A549 (cell line): ENCODE measurements around the gene DGKD. TPM values are rescaled to one million over a fixed set of nuclear protein-coding genes. Genes with fewer than 3 reads are reported as not detected.
"Not testable (repeated sequence)": the region's sequence is repeated elsewhere in the genome, so short reads cannot be mapped to it uniquely, and the experiment has no call there.

ENCODE experiments used
- ATAC-seq, 2 experiments: fragments of 200-7000 bp in 1 of 2; fragments of >200 bp in 1 of 2; cut with Nextera tagmentation in 1 of 2; cut with Tn5 transposase in 1 of 2; 3 replicates each; pipeline versions ENCODE4 v1.8.0 to v1.9.1; 2018 to 2020; ENCODE audit warnings: mild to moderate bottlenecking in 1 of 2, moderate library complexity in 1 of 2
- CTCF ChIA-PET: fragments of 300-600 bp; sonication (Branson Sonifier 250); formaldehyde crosslinking; extraction: SDS; loops from one replicate; lab custom pipeline; 2021; ENCODE audit warnings: antibody characterized with exemption, inconsistent platforms; lab: Yijun Ruan, JAX
- POLR2A ChIA-PET: fragments of 350-600 bp; formaldehyde crosslinking; extraction: SDS; loops from one replicate; lab custom pipeline; 2021; ENCODE audit warnings: antibody characterized with exemption, inconsistent platforms; lab: Yijun Ruan, JAX
- DNase-seq, 2 experiments: peaks; one replicate each; pipeline versions ENCODE4 v3.0.0 to v3.0.0-alpha.2; 2011 to 2016; ENCODE audit warnings: low read depth in 1 of 2, low spot score in 1 of 2
- FAIRE-seq: peaks from 2 replicates; lab custom pipeline; 2011; peaks lifted over from hg19 to GRCh38; lab: Jason Lieb, UNC
- H3K27ac ChIP-seq, 2 experiments: fragments of >200 bp; sonication (Bioruptor Twin); formaldehyde crosslinking; 3 replicates each; pipeline ENCODE4 v1.5.1; 2016 to 2017
- H3K4me1 ChIP-seq: fragments of >200 bp; sonication (Bioruptor Twin); formaldehyde crosslinking; 3 replicates; pipeline ENCODE4 v1.6.1; 2016
- H3K4me2 ChIP-seq: fragments of >200 bp; sonication (Bioruptor Twin); formaldehyde crosslinking; 3 replicates; pipeline ENCODE4 v1.6.1; 2016
- H3K4me3 ChIP-seq: fragments of >200 bp; sonication (Bioruptor Twin); formaldehyde crosslinking; 3 replicates; pipeline ENCODE4 v1.5.1; 2016
- H3K9me3 ChIP-seq: fragments of >200 bp; sonication (Bioruptor Twin); formaldehyde crosslinking; 3 replicates; pipeline ENCODE4 v1.6.1; 2016
- CBX8 ChIP-seq: fragments of 200-600 bp; sonication (generic); IDR thresholded peaks from 2 replicates; pipeline ENCODE4 v1.6.1; 2016
- CEBPB ChIP-seq, 2 experiments: fragments of >200 bp in 1 of 2; sonication (Bioruptor Twin) in 1 of 2; formaldehyde crosslinking in 1 of 2; IDR thresholded peaks; 2 replicates each; pipeline ENCODE4 v1.6.1; 2012 to 2016
- CHD2 ChIP-seq: fragments of 150-350 bp; IDR thresholded peaks from 2 replicates; pipeline ENCODE4 v1.6.1; 2014; ENCODE audit warnings: low read length; ENCODE audit not compliant: partially characterized antibody
- EHF ChIP-seq: fragments of 250-450 bp; sonication (Bioruptor Pico); IDR thresholded peaks from 2 replicates; pipeline ENCODE4 v1.5.0; 2020; ENCODE audit warnings: mild to moderate bottlenecking
- ELK1 ChIP-seq: fragments of 150-350 bp; IDR thresholded peaks from 2 replicates; pipeline ENCODE4 v1.6.1; 2014; ENCODE audit warnings: low read depth, mild to moderate bottlenecking, low read length
- EP300 ChIP-seq, 2 experiments: fragments of >200 bp; sonication (Bioruptor Twin); formaldehyde crosslinking; IDR thresholded peaks; 2 replicates in 1 of 2; 3 replicates in 1 of 2; pipeline ENCODE4 v1.6.1; 2016 to 2017
- ESRRA ChIP-seq: fragments of 150-350 bp; IDR thresholded peaks from 2 replicates; pipeline ENCODE4 v1.6.1; 2014; ENCODE audit warnings: mild to moderate bottlenecking, low read length, borderline replicate concordance
- FOSL2 ChIP-seq, 2 experiments: fragments of 450-650 bp in 1 of 2; fragments of >200 bp in 1 of 2; sonication (Bioruptor Twin) in 1 of 2; formaldehyde crosslinking; IDR thresholded peaks; 2 replicates each; pipeline versions ENCODE4 v1.5.0 to v1.6.1; 2016 to 2020; ENCODE audit warnings: mild to moderate bottlenecking in 1 of 2, moderate library complexity in 1 of 2
- FOXS1 ChIP-seq: fragments of 250-450 bp; sonication (Bioruptor Pico); IDR thresholded peaks from 2 replicates; pipeline ENCODE4 v1.5.0; 2020; ENCODE audit warnings: mild to moderate bottlenecking, moderate library complexity
- MAFK ChIP-seq: fragments of 450-650 bp; IDR thresholded peaks from 2 replicates; pipeline ENCODE4 v1.6.1; 2014; ENCODE audit not compliant: partially characterized antibody
- MAZ ChIP-seq: fragments of 150-350 bp; IDR thresholded peaks from 2 replicates; pipeline ENCODE4 v1.6.1; 2014; ENCODE audit warnings: antibody characterized with exemption, low read depth, low read length, borderline replicate concordance
- MYC ChIP-seq: IDR thresholded peaks from 2 replicates; pipeline ENCODE4 v1.6.1; 2012; ENCODE audit warnings: mild to moderate bottlenecking, inconsistent platforms, low read length, improper control_type of control experiment, borderline replicate concordance
- NFE2L2 ChIP-seq: fragments of 150-350 bp; conservative IDR thresholded peaks from 2 replicates; pipeline ENCODE4 v1.6.1; 2014; ENCODE audit warnings: low read length
- NPAS2 ChIP-seq: fragments of 250-450 bp; sonication (Bioruptor Pico); IDR thresholded peaks from 2 replicates; pipeline ENCODE4 v1.8.0; 2022; ENCODE audit warnings: mild to moderate bottlenecking, moderate library complexity, borderline replicate concordance
- NR3C1 ChIP-seq: fragments of >200 bp; sonication (Bioruptor Twin); formaldehyde crosslinking; IDR thresholded peaks from 3 replicates; pipeline ENCODE4 v1.6.1; 2017
- PHF8 ChIP-seq: fragments of 200-600 bp; sonication (generic); IDR thresholded peaks from 2 replicates; pipeline ENCODE4 v1.6.1; 2016; ENCODE audit warnings: low read depth, mild to moderate bottlenecking, antibody characterized with exemption, moderate library complexity, borderline replicate concordance
- POLR2AphosphoS2 ChIP-seq: conservative IDR thresholded peaks from 2 replicates; pipeline ENCODE4 v1.6.1; 2012; ENCODE audit warnings: low read length, improper control_type of control experiment, inconsistent platforms
- RARB ChIP-seq: fragments of 250-450 bp; sonication (Bioruptor Pico); IDR thresholded peaks from 2 replicates; pipeline ENCODE4 v1.8.0; 2021; ENCODE audit warnings: mild to moderate bottlenecking, moderate library complexity
- RNF2 ChIP-seq: fragments of 200-600 bp; sonication (generic); IDR thresholded peaks from 2 replicates; pipeline ENCODE4 v1.6.1; 2016; ENCODE audit warnings: low read depth, mild to moderate bottlenecking, antibody characterized with exemption, moderate library complexity, borderline replicate concordance
- SMC3 ChIP-seq: fragments of >200 bp; sonication (Bioruptor Twin); formaldehyde crosslinking; IDR thresholded peaks from 3 replicates; pipeline ENCODE4 v1.6.1; 2018; ENCODE audit warnings: inconsistent platforms
- SREBF2 ChIP-seq: fragments of 450-650 bp; IDR thresholded peaks from 2 replicates; pipeline ENCODE4 v1.6.1; 2014; ENCODE audit warnings: mild to moderate bottlenecking, moderate library complexity
- TP53 ChIP-seq: fragments of 250-450 bp; sonication (Bioruptor Pico); IDR thresholded peaks from 2 replicates; pipeline ENCODE4 v1.5.0; 2021; ENCODE audit warnings: mild to moderate bottlenecking, moderate library complexity
- ZC3H11A ChIP-seq: fragments of 450-650 bp; IDR thresholded peaks from 2 replicates; pipeline ENCODE4 v1.6.1; 2014; ENCODE audit warnings: antibody characterized with exemption, mild to moderate bottlenecking
- WGBS: methylation state at CpG from one replicate; pipeline ENCODE4 v1.1.6; 2017; ENCODE audit errors: missing lambda C conversion rate; 5-methylcytosine and 5-hydroxymethylcytosine counted together
- polyA plus RNA-seq, 4 experiments: library from polyadenylated mRNA; depleted of rRNA in 3 of 4; stranded (reverse); fragments of >200 nt; fragmentation: RNase III in 1 of 4; extraction: RNeasy Plus Mini Kit Qiagen cat#74134 plus additional on column Dnase treatment in 1 of 4; gene quantifications; 2 replicates in 3 of 4; 3 replicates in 1 of 4; pipeline ENCODE4 v1.2.3, GENCODE V29; 2011 to 2017

The DGKD gene
- polyA plus RNA-seq, 2 of the 4 experiments (the other 2 are of a cell fraction): 68.8 to 99.6 TPM

- ATAC-seq (no peak), DNase-seq (no peak), FAIRE-seq (no peak)
- no peak for TF ChIP-seq PHF8
- TF ChIP-seq ESRRA: no peak
- TF ChIP-seq FOSL2 (IDR thresholded peaks at IDR 0.05): no peak
- no peak for TF ChIP-seq FOSL2 (CRISPR knock-in tag; IDR thresholded peaks at IDR 0.05)
- no peak for TF ChIP-seq TP53 (CRISPR knock-in tag)
- TF ChIP-seq EHF: no peak
- no peak for TF ChIP-seq SREBF2
- no peak for TF ChIP-seq NPAS2 (CRISPR knock-in tag)
- TF ChIP-seq EP300 (IDR thresholded peaks at IDR 0.05): no peak
- no peak for TF ChIP-seq ELK1
- TF ChIP-seq ZC3H11A: no peak
- TF ChIP-seq MAZ: no peak
- H3K4me2 ChIP-seq: no peak overlapping the region
- ChIA-PET POLR2A (no interaction called here), CTCF (no interaction called here)
- H3K4me3 ChIP-seq: no peak overlapping the region
- no peak overlapping the region for H3K27ac ChIP-seq
- no peaks in the 10 kb centered on the region for H3K9me3 ChIP-seq
- 0 out of 3 replicates have a peak, but pooled peaks cover 3% of the 10 kb centered on the region for H3K4me1 ChIP-seq
- 88% methylated on average over 11 of the region's 11 CpGs for WGBS
Measured at GRCh38 chr2:233334915-233335314, 19.4 kb upstream of the DGKD start.

GRCh38 chr2:233336091-233336490 is 18.2 kb upstream of the DGKD start:
- H3K27ac ChIP-seq, FAIRE-seq, DNase-seq, H3K4me3 ChIP-seq, H3K9me3 ChIP-seq, ATAC-seq, H3K4me1 ChIP-seq, POLR2A ChIA-PET, H3K4me2 ChIP-seq: not testable (repeated sequence)
- CTCF ChIA-PET: interaction anchor here (1.7 kb wide), 1 partner anchor 15 kb away, joined by 5 read pairs; no protein-coding TSS in a partner anchor
- 88% methylated on average over 13 of the region's 13 CpGs for WGBS

GRCh38 chr2:233336541-233336940 is 17.8 kb upstream of the DGKD start:
- TF ChIP-seq CEBPB (IDR thresholded peaks at IDR 0.05) (no peak), RARB (CRISPR knock-in tag) (no peak), TP53 (CRISPR knock-in tag) (no peak), FOXS1 (CRISPR knock-in tag) (no peak), ZC3H11A (no peak), CBX8 (no peak), EP300 (IDR thresholded peaks at IDR 0.05) (no peak), NR3C1 (no peak), FOSL2 (IDR thresholded peaks at IDR 0.05) (no peak), FOSL2 (CRISPR knock-in tag; IDR thresholded peaks at IDR 0.05) (no peak), MYC (no peak), ESRRA (no peak), NFE2L2 (no peak), NPAS2 (CRISPR knock-in tag) (no peak), RNF2 (no peak)

GRCh38 chr2:233338046-233338445 is 16.2 kb upstream of the DGKD start:
- CTCF ChIA-PET: interaction anchor here (0.9 to 2.4 kb wide), 7 partner anchors 9 to 56 kb away, joined by 3 to 7 read pairs (median 3); partner anchors contain the start of gene DGKD
- WGBS: 77% methylated on average over 5 of the region's 5 CpGs
- peak; percentile 35 to 54; a peak in 3 of 6 replicates for ATAC-seq

More at GRCh38 chr2:233336541-233336940, 17.8 kb upstream of the DGKD start:
- ChIA-PET POLR2A (interaction anchor here (0.6 kb wide), 1 partner anchor 705 kb away, joined by 5 read pairs; no protein-coding TSS in a partner anchor), CTCF (interaction anchor here (1.7 kb wide), 1 partner anchor 15 kb away, joined by 5 read pairs; no protein-coding TSS in a partner anchor)
- H3K4me3 ChIP-seq: no peak overlapping the region
- ATAC-seq (no peak), DNase-seq (no peak), FAIRE-seq (no peak)
- H3K27ac ChIP-seq: no peak overlapping the region
- peaks cover 5% of the 10 kb centered on the region; the same call in 1 of the 3 replicates for H3K9me3 ChIP-seq
- no peak overlapping the region for H3K4me2 ChIP-seq
- WGBS: 75% methylated on average over 5 of the region's 5 CpGs
- H3K4me1 ChIP-seq: 0 out of 3 replicates have a peak, but pooled peaks cover 3% of the 10 kb centered on the region

More at GRCh38 chr2:233338046-233338445, 16.2 kb upstream of the DGKD start:
- H3K4me1 ChIP-seq: 0 out of 3 replicates have a peak, but pooled peaks cover 3% of the 10 kb centered on the region
- DNase-seq (no peak), FAIRE-seq (no peak)
- H3K27ac ChIP-seq: no peak overlapping the region
- no peak overlapping the region for H3K4me3 ChIP-seq
- POLR2A ChIA-PET: no interaction called here
- no peak overlapping the region for H3K4me2 ChIP-seq
- TF ChIP-seq FOSL2 (IDR thresholded peaks at IDR 0.05) (no peak), FOSL2 (CRISPR knock-in tag; IDR thresholded peaks at IDR 0.05) (no peak), SMC3 (no peak), ESRRA (no peak), MAFK (no peak), POLR2AphosphoS2 (no peak), CHD2 (no peak)
- peaks cover 5% of the 10 kb centered on the region; the same call in 1 of the 3 replicates for H3K9me3 ChIP-seq
